DND-41 (cell line): Measurements from ENCODE around the gene ARHGEF16.

Source experiments
- ATAC-seq: fragments of 200-7000 bp; cut with Tn5 transposase; 3 replicates; pipeline ENCODE4 v1.9.1; 2021; ENCODE audit warnings: low read depth; ENCODE audit not compliant: insufficient read depth
- DNase-seq: peaks from one replicate; pipeline ENCODE4 v3.0.0-alpha.2; 2020
- H2AFZ ChIP-seq: 2 replicates; pipeline ENCODE4 v1.6.0; 2012; ENCODE audit warnings: low read depth, low read length
- H3K27ac ChIP-seq: 2 replicates; pipeline ENCODE4 v1.5.1; 2012; ENCODE audit warnings: low read length, inconsistent platforms
- H3K27me3 ChIP-seq: fragments of 200-600 bp; sonication (generic); 2 replicates; pipeline ENCODE4 v1.6.0; 2012; ENCODE audit warnings: low read length, mild to moderate bottlenecking, inconsistent platforms; ENCODE audit not compliant: insufficient read depth, poor library complexity
- H3K36me3 ChIP-seq: 2 replicates; pipeline ENCODE4 v1.5.1; 2012; ENCODE audit warnings: low read length, inconsistent platforms; ENCODE audit not compliant: insufficient read depth
- H3K4me1 ChIP-seq: 2 replicates; pipeline ENCODE4 v1.5.1; 2012; ENCODE audit warnings: mild to moderate bottlenecking, low read length; ENCODE audit not compliant: insufficient read depth
- H3K4me2 ChIP-seq: 2 replicates; pipeline ENCODE4 v1.6.0; 2012; ENCODE audit warnings: mild to moderate bottlenecking, moderate library complexity, low read length, inconsistent platforms; ENCODE audit not compliant: insufficient read depth
- H3K4me3 ChIP-seq, 2 experiments: fragments of 200-600 bp in 1 of 2; shearing (Covaris generic) in 1 of 2; 2 replicates each; pipeline ENCODE4 v1.5.1; 2012 to 2016; ENCODE audit warnings: inconsistent platforms in 2 of 2, low read length in 2 of 2, mild to moderate bottlenecking in 2 of 2, low read depth in 1 of 2, moderate library complexity in 1 of 2
- H3K79me2 ChIP-seq: 2 replicates; pipeline ENCODE4 v1.6.0; 2012; ENCODE audit warnings: low read length, inconsistent platforms; ENCODE audit not compliant: insufficient read depth
- H3K9ac ChIP-seq: 2 replicates; pipeline ENCODE4 v1.6.0; 2012; ENCODE audit warnings: low read depth, mild to moderate bottlenecking, inconsistent platforms, low read length, moderate library complexity
- H3K9me3 ChIP-seq: 2 replicates; pipeline ENCODE4 v1.5.1; 2012; ENCODE audit warnings: low read length, moderate library complexity, mild to moderate bottlenecking, inconsistent platforms; ENCODE audit not compliant: insufficient read depth, severe bottlenecking
- H4K20me1 ChIP-seq: 2 replicates; pipeline ENCODE4 v1.6.0; 2012; ENCODE audit warnings: low read length; ENCODE audit not compliant: insufficient read depth
- EZH2 ChIP-seq: IDR thresholded peaks from 3 replicates; pipeline ENCODE4 v1.6.1; 2012; ENCODE audit warnings: borderline replicate concordance, low read depth, mild to moderate bottlenecking, moderate library complexity, low read length, inconsistent platforms; ENCODE audit not compliant: severe bottlenecking
- TF ChIP-seq, protein P1 (sequence below): IDR thresholded peaks from 2 replicates; pipeline ENCODE4 v1.5.1; 2012; ENCODE audit warnings: borderline replicate concordance, low read length, moderate library complexity, mild to moderate bottlenecking; ENCODE audit not compliant: poor library complexity, severe bottlenecking; ENCODE audit errors: extremely low read depth

Gene ARHGEF16

DNA sequence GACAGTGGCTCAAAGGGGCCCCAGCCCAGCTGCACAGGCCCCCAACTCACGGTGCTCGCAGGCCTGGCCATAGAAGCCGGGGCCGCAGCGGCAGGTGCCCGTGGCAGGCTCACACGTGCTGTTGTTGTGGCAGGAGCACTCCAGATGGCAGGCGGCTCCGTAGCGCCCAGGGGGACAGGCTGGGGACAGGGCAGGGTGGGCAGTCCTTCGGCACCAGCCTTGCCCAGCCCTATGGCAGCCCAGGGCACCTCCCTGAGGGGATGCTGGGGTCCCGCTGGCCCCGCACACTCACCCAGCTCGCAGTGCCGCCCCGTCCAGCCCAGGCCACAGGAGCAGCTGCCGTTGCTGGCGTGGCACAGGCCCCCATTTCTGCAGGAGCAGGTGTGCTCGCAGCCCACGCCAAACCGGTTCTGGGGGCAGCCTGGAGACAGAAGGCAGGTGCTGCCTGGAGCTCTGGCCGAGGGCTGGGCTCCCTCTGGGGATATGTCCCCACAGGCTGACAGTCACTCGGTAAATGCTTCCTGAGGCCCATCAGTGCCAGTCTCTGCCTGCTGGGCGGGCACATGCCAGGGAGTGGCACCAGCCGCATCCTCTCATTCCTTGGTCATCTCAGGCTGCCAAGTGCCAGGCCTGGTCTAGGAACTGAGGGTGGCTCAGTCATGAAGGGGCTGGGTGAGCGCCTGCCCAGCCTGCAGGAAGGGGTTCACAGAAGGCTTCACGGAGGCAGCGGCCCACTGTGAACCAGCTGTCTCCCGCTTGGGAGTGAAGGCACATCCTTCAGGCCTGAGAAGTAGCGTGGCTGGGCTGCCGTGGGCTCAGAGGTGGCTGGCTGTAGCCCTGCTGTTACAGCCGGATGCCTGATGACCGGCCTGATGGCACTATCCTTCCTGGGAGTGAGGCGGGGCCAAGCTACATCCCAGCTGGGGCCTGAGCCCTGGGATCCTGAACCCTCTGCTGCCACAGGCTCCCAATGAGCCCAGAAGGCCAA is 40.1 kb downstream of the ARHGEF16 start:
- H3K79me2 ChIP-seq, result no peaks in the 10 kb centered on the region
- peaks cover 3% of the 10 kb centered on the region for H3K4me1 ChIP-seq
- no peaks in the 10 kb centered on the region for H3K36me3 ChIP-seq
- no peak overlapping the region for H2AFZ ChIP-seq
- peaks cover 6% of the 10 kb centered on the region; the same call in 1 of the 2 replicates for H4K20me1 ChIP-seq
- DNase-seq (no peak), ATAC-seq (no peak)
- H3K27ac ChIP-seq, result no peak overlapping the region
- no peaks in the 10 kb centered on the region for H3K9me3 ChIP-seq
- no peak for TF ChIP-seq EZH2
- TF ChIP-seq, protein P1, sequence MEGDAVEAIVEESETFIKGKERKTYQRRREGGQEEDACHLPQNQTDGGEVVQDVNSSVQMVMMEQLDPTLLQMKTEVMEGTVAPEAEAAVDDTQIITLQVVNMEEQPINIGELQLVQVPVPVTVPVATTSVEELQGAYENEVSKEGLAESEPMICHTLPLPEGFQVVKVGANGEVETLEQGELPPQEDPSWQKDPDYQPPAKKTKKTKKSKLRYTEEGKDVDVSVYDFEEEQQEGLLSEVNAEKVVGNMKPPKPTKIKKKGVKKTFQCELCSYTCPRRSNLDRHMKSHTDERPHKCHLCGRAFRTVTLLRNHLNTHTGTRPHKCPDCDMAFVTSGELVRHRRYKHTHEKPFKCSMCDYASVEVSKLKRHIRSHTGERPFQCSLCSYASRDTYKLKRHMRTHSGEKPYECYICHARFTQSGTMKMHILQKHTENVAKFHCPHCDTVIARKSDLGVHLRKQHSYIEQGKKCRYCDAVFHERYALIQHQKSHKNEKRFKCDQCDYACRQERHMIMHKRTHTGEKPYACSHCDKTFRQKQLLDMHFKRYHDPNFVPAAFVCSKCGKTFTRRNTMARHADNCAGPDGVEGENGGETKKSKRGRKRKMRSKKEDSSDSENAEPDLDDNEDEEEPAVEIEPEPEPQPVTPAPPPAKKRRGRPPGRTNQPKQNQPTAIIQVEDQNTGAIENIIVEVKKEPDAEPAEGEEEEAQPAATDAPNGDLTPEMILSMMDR, result no peak
- H3K4me2 ChIP-seq, result no peak overlapping the region
- H3K4me3 ChIP-seq, result no peak overlapping the region
- H3K9ac ChIP-seq, result no peak overlapping the region
- no peaks in the 10 kb centered on the region for H3K27me3 ChIP-seq

- Histone ChIP-seq H3K4me1 (peaks cover 3% of the 10 kb centered on the region), H3K4me2 (no peak overlapping the region), H3K36me3 (no peaks in the 10 kb centered on the region), H3K27me3 (no peaks in the 10 kb centered on the region), H3K9ac (no peak overlapping the region), H4K20me1 (peaks cover 6% of the 10 kb centered on the region; the same call in 1 of the 2 replicates), H3K9me3 (no peaks in the 10 kb centered on the region), H2AFZ (no peak overlapping the region), H3K4me3 (no peak overlapping the region), H3K27ac (no peak overlapping the region), H3K79me2 (no peaks in the 10 kb centered on the region)
- DNase-seq (no peak), ATAC-seq (no peak)
- TF ChIP-seq EZH2, result no peak
- TF ChIP-seq, protein P1, result no peak
Measured at GRCh38 chr1:3495776-3496745, 41.6 kb downstream of the ARHGEF16 start.

DNA sequence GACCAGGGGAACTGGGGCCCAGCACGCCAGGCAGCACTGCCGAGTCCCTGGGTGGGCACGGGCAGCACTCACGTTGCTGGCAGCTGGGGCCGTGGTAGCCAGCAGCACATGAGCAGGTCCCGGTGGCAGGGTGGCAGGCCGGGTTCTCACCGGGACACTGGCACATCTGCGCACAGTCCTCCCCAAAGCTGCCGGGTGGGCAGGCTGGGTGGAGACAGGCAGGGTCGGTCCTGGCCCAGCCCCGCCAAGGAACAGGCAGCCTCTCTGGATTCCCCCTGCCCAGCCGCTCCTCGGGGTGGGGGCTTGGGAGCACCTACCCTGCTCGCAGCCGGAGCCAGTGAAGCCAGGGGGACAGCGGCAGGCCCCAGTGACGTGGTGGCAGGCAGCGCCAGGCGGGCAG is 42.5 kb downstream of the ARHGEF16 start:
- Histone ChIP-seq H3K9me3 (no peaks in the 10 kb centered on the region), H2AFZ (no peak overlapping the region), H3K4me2 (no peak overlapping the region), H3K36me3 (no peaks in the 10 kb centered on the region), H3K27me3 (no peaks in the 10 kb centered on the region), H4K20me1 (peaks cover 5% of the 10 kb centered on the region; the same call in 1 of the 2 replicates), H3K9ac (no peak overlapping the region), H3K4me1 (no peaks in the 10 kb centered on the region), H3K4me3 (no peak overlapping the region), H3K79me2 (no peaks in the 10 kb centered on the region), H3K27ac (no peak overlapping the region)
- DNase-seq, result no peak
- no peak for TF ChIP-seq EZH2
- TF ChIP-seq, protein P1, result no peak
- ATAC-seq, result no peak
